Astrocyte (in vitro differentiated cells and primary cell): ENCODE results near the gene SCPEP1. TPM values are rescaled to one million over a fixed set of nuclear protein-coding genes. Genes with fewer than 3 reads are reported as not detected.

Source experiments
- DNase-seq: peaks from one replicate; pipeline ENCODE4 v3.0.0-alpha.2; 2010; ENCODE audit warnings: low read depth
- FAIRE-seq: peaks from 2 replicates; lab custom pipeline; 2011; peaks lifted over from hg19 to GRCh38; lab: Jason Lieb, UNC
- H2AFZ ChIP-seq: 2 replicates; pipeline ENCODE4 v1.6.0; 2012; ENCODE audit warnings: low read depth, low read length, inconsistent platforms
- H3K27ac ChIP-seq: 2 replicates; pipeline ENCODE4 v1.5.1; 2011; ENCODE audit warnings: low read depth, low read length, inconsistent platforms
- H3K27me3 ChIP-seq: 2 replicates; pipeline ENCODE4 v1.6.0; 2011; ENCODE audit warnings: low read length, inconsistent platforms; ENCODE audit not compliant: insufficient read depth
- H3K36me3 ChIP-seq: 2 replicates; pipeline ENCODE4 v1.5.1; 2011; ENCODE audit warnings: low read length, inconsistent platforms; ENCODE audit not compliant: insufficient read depth
- H3K4me1 ChIP-seq: 2 replicates; pipeline ENCODE4 v1.5.1; 2011; ENCODE audit warnings: low read length, inconsistent platforms; ENCODE audit not compliant: insufficient read depth
- H3K4me2 ChIP-seq: 2 replicates; pipeline ENCODE4 v1.6.0; 2012; ENCODE audit warnings: low read length, inconsistent platforms
- H3K4me3 ChIP-seq: 2 replicates; pipeline ENCODE4 v1.5.1; 2011; ENCODE audit warnings: low read depth, mild to moderate bottlenecking, low read length, inconsistent platforms; ENCODE audit not compliant: insufficient read depth
- H3K79me2 ChIP-seq: 2 replicates; pipeline ENCODE4 v1.6.0; 2012; ENCODE audit warnings: mild to moderate bottlenecking, low read length, inconsistent platforms; ENCODE audit not compliant: insufficient read depth
- H3K9ac ChIP-seq: 2 replicates; pipeline ENCODE4 v1.6.0; 2012; ENCODE audit warnings: mild to moderate bottlenecking, low read length, inconsistent platforms
- H3K9me3 ChIP-seq: 2 replicates; pipeline ENCODE4 v1.5.1; 2012; ENCODE audit warnings: low read depth, mild to moderate bottlenecking, low read length, inconsistent platforms; ENCODE audit not compliant: insufficient read depth
- H4K20me1 ChIP-seq: 2 replicates; pipeline ENCODE4 v1.6.0; 2012; ENCODE audit warnings: low read length, inconsistent platforms; ENCODE audit not compliant: insufficient read depth
- H3K27ac Mint-ChIP-seq: one replicate; pipeline ENCODE4 v1.8.0; 2021; ENCODE audit warnings: mild to moderate bottlenecking, mixed read lengths; ENCODE audit not compliant: unreplicated experiment
- H3K27me3 Mint-ChIP-seq: one replicate; pipeline ENCODE4 v1.8.0; 2021; ENCODE audit warnings: low read depth, mixed read lengths; ENCODE audit not compliant: unreplicated experiment
- H3K36me3 Mint-ChIP-seq: one replicate; pipeline ENCODE4 v1.8.0; 2021; ENCODE audit warnings: low read depth, mixed read lengths; ENCODE audit not compliant: unreplicated experiment
- H3K4me1 Mint-ChIP-seq: one replicate; pipeline ENCODE4 v1.8.0; 2021; ENCODE audit warnings: low read depth, mixed read lengths; ENCODE audit not compliant: unreplicated experiment
- H3K4me3 Mint-ChIP-seq: one replicate; pipeline ENCODE4 v1.8.0; 2021; ENCODE audit warnings: mild to moderate bottlenecking, moderate library complexity, mixed read lengths; ENCODE audit not compliant: unreplicated experiment
- H3K9me3 Mint-ChIP-seq: one replicate; pipeline ENCODE4 v1.8.0; 2021; ENCODE audit warnings: mild to moderate bottlenecking, mixed read lengths; ENCODE audit not compliant: unreplicated experiment
- CTCF ChIP-seq: IDR thresholded peaks from 2 replicates; pipeline ENCODE4 v1.5.1; 2011; ENCODE audit warnings: low read depth, mild to moderate bottlenecking, inconsistent platforms, low read length, moderate library complexity; ENCODE audit not compliant: insufficient read depth
- EZH2 ChIP-seq: IDR thresholded peaks from 2 replicates; pipeline ENCODE4 v1.6.1; 2012; ENCODE audit warnings: mild to moderate bottlenecking, low read length, inconsistent platforms; ENCODE audit not compliant: insufficient read depth
- total RNA-seq: library from RNA; stranded (reverse); gene quantifications from 2 replicates; pipeline ENCODE4 v1.2.1, GENCODE V29; 2021

The SCPEP1 gene
- total RNA-seq, 1 donor from 2014 or later, result 27.1 TPM

DNA sequence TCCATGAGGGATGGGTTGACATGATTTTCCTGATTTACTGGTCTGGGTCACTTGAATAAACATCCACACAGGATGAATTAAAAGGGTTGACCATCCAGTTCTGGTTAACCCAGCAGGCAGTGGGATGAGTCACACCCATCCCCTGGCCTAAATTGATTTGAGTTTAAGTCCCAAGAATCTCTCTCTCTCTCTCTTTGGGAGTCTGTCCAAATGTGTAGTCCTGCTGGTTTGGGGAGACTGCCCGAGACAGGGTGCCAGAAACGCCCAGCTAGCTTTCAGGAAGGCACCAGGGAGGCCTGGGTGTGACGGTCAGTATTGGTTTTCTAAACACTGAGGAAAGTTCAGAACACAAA, 38.8 kb downstream of the SCPEP1 start:
- H3K36me3 Mint-ChIP-seq, result peaks cover 1% of the 10 kb centered on the region
- Histone ChIP-seq H3K4me3 (no peak overlapping the region), H3K9ac (no peak overlapping the region), H4K20me1 (no peaks in the 10 kb centered on the region), H3K9me3 (no peaks in the 10 kb centered on the region), H3K4me2 (peak overlapping the region; percentile 23), H3K27me3 (no peaks in the 10 kb centered on the region), H2AFZ (no peak overlapping the region), H3K4me1 (peaks cover 8% of the 10 kb centered on the region), H3K36me3 (no peaks in the 10 kb centered on the region), H3K27ac (no peak overlapping the region), H3K79me2 (no peaks in the 10 kb centered on the region)
- peaks cover 4% of the 10 kb centered on the region for H3K27me3 Mint-ChIP-seq
- no peaks in the 10 kb centered on the region for H3K4me1 Mint-ChIP-seq
- H3K27ac Mint-ChIP-seq, result no peak overlapping the region
- H3K4me3 Mint-ChIP-seq, result no peak overlapping the region
- TF ChIP-seq CTCF (no peak), EZH2 (no peak)
- no peaks in the 10 kb centered on the region for H3K9me3 Mint-ChIP-seq
- FAIRE-seq (no peak), DNase-seq (peak; percentile 75)

DNA sequence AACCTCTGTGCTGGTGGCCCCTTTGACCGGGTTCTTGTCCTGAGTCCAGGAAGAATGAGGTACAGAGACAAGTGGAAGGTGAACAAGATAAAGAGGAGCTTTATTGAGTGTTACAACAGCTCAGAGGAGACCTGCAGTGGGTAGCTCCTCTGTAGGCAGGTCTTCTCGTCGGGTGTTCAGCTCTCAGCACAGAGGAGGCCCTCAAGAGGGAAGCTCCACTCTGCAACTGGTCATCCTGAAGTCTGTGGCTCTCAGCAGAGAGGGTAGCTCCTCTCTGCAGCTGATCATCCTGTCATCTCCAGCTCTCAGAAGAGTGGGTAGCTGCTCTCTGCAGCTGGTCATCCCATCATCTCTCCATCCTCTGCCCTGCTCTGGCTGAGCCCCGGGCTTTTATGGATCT, 39.7 kb downstream of the SCPEP1 start:
- Histone ChIP-seq H3K4me2 (no peak overlapping the region), H3K9ac (no peak overlapping the region), H3K27me3 (no peaks in the 10 kb centered on the region), H3K4me1 (peaks cover 8% of the 10 kb centered on the region), H3K9me3 (no peaks in the 10 kb centered on the region), H2AFZ (no peak overlapping the region), H3K36me3 (no peaks in the 10 kb centered on the region), H3K4me3 (no peak overlapping the region), H3K27ac (no peak overlapping the region), H3K79me2 (no peaks in the 10 kb centered on the region), H4K20me1 (no peaks in the 10 kb centered on the region)
- Mint-ChIP-seq H3K9me3 (no peaks in the 10 kb centered on the region), H3K4me3 (no peak overlapping the region), H3K36me3 (peaks cover 1% of the 10 kb centered on the region), H3K27me3 (peaks cover 4% of the 10 kb centered on the region), H3K4me1 (no peaks in the 10 kb centered on the region), H3K27ac (no peak overlapping the region)
- TF ChIP-seq CTCF (no peak), EZH2 (no peak)
- no peak for DNase-seq
- no peak for FAIRE-seq

- no peak overlapping the region for H2AFZ ChIP-seq
- H3K9ac ChIP-seq, result no peak overlapping the region
- no peak overlapping the region for H3K27ac ChIP-seq
- FAIRE-seq (no peak), DNase-seq (no peak)
- Mint-ChIP-seq H3K36me3 (peaks cover 1% of the 10 kb centered on the region), H3K4me1 (no peaks in the 10 kb centered on the region), H3K27ac (no peak overlapping the region), H3K4me3 (no peak overlapping the region), H3K9me3 (peaks cover 5% of the 10 kb centered on the region), H3K27me3 (peaks cover 4% of the 10 kb centered on the region)
- H3K9me3 ChIP-seq, result no peaks in the 10 kb centered on the region
- TF ChIP-seq CTCF (no peak), EZH2 (no peak)
- no peak overlapping the region for H3K4me2 ChIP-seq
- H3K27me3 ChIP-seq, result no peaks in the 10 kb centered on the region
- H3K36me3 ChIP-seq, result no peaks in the 10 kb centered on the region
- no peak overlapping the region for H3K4me3 ChIP-seq
- no peaks in the 10 kb centered on the region for H3K79me2 ChIP-seq
- peaks cover 8% of the 10 kb centered on the region for H3K4me1 ChIP-seq
- no peaks in the 10 kb centered on the region for H4K20me1 ChIP-seq
Measured at GRCh38 chr17:57020208-57020607, 42.3 kb downstream of the SCPEP1 start.
